ENCODE results near the gene FGFBP1.

GRCh38 chr4:15926486-15926885 lies 12.1 kb downstream of the FGFBP1 start:
- no peak for TF ChIP-seq CTCF (IDR thresholded peaks at IDR 0.05; ENCODE audit: low read depth, low read length)
- no peak for TF ChIP-seq POLR2A (IDR thresholded peaks at IDR 0.05; ENCODE audit: extremely low read depth, insufficient read length)

Data from NB4 (cell line).